AG04450 (cell line): Measurements from ENCODE around the gene IFNAR2. TPM values are rescaled to one million over a fixed set of nuclear protein-coding genes. Genes with fewer than 3 reads are reported as not detected.
"Not testable (repeated sequence)": the region's sequence is repeated elsewhere in the genome, so short reads cannot be mapped to it uniquely, and the experiment has no call there.

ENCODE experiments used
- CTCF ChIA-PET: fragments of 300-600, 350-600 bp; formaldehyde crosslinking; extraction: SDS; loops from one replicate; lab custom pipeline; 2022; ENCODE audit warnings: antibody characterized with exemption, inconsistent platforms; lab: Charles Lee
- POLR2A ChIA-PET: fragments of 350-600 bp; formaldehyde crosslinking; extraction: SDS; loops from one replicate; lab custom pipeline; 2021; ENCODE audit warnings: antibody characterized with exemption, inconsistent platforms; lab: Yijun Ruan, JAX
- DNase-seq: peaks from one replicate; pipeline ENCODE4 v3.0.0-alpha.2; 2011; ENCODE audit warnings: low read depth, low spot score
- H3K27ac ChIP-seq: one replicate; pipeline ENCODE4 v1.5.1; 2012; ENCODE audit warnings: low read depth, low read length, control low read depth
- H3K27me3 ChIP-seq: one replicate; pipeline ENCODE4 v1.6.0; 2012; ENCODE audit warnings: low read length; ENCODE audit not compliant: control insufficient read depth, insufficient read depth
- H3K4me3 ChIP-seq: 2 replicates; pipeline ENCODE4 v1.5.1; 2011; ENCODE audit warnings: mild to moderate bottlenecking, low read depth, low read length, control low read depth
- H3K9me3 ChIP-seq: 2 replicates; pipeline ENCODE4 v1.5.1; 2012; ENCODE audit warnings: low read length; ENCODE audit not compliant: control insufficient read depth, insufficient read depth
- polyA plus RNA-seq: library from polyadenylated mRNA; depleted of rRNA; stranded (reverse); fragments of >200 nt; gene quantifications from 2 replicates; pipeline ENCODE4 v1.2.3, GENCODE V29; 2011
- TF ChIP-seq, protein P1 (sequence below): IDR thresholded peaks from 2 replicates; pipeline ENCODE4 v1.5.1; 2011; ENCODE audit warnings: low read depth, low read length, control low read depth, inconsistent platforms

Gene IFNAR2
- polyA plus RNA-seq, 1 experiment, result 30.8 TPM

- POLR2A ChIA-PET, result no interaction called here
These were observed 10.7 kb downstream of the IFNAR2 start for GRCh38 chr21:33240404-33240803.

GRCh38 chr21:33241846-33242245, 12.1 kb downstream of the IFNAR2 start:
- no peak overlapping the region for H3K4me3 ChIP-seq
- no peaks in the 10 kb centered on the region for H3K27me3 ChIP-seq
- ChIA-PET CTCF (no interaction called here), POLR2A (no interaction called here)
- H3K9me3 ChIP-seq, result no peaks in the 10 kb centered on the region
- TF ChIP-seq, protein P1, sequence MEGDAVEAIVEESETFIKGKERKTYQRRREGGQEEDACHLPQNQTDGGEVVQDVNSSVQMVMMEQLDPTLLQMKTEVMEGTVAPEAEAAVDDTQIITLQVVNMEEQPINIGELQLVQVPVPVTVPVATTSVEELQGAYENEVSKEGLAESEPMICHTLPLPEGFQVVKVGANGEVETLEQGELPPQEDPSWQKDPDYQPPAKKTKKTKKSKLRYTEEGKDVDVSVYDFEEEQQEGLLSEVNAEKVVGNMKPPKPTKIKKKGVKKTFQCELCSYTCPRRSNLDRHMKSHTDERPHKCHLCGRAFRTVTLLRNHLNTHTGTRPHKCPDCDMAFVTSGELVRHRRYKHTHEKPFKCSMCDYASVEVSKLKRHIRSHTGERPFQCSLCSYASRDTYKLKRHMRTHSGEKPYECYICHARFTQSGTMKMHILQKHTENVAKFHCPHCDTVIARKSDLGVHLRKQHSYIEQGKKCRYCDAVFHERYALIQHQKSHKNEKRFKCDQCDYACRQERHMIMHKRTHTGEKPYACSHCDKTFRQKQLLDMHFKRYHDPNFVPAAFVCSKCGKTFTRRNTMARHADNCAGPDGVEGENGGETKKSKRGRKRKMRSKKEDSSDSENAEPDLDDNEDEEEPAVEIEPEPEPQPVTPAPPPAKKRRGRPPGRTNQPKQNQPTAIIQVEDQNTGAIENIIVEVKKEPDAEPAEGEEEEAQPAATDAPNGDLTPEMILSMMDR, result no peak
- H3K27ac ChIP-seq, result no peak overlapping the region
- DNase-seq, result no peak

More at GRCh38 chr21:33240404-33240803, 10.7 kb downstream of the IFNAR2 start:
- CTCF ChIA-PET, result no interaction called here
- TF ChIP-seq, protein P1, result no peak
- no peak for DNase-seq
- Histone ChIP-seq H3K27ac (no peak overlapping the region), H3K9me3 (no peaks in the 10 kb centered on the region), H3K27me3 (no peaks in the 10 kb centered on the region), H3K4me3 (no peak overlapping the region)

DNA sequence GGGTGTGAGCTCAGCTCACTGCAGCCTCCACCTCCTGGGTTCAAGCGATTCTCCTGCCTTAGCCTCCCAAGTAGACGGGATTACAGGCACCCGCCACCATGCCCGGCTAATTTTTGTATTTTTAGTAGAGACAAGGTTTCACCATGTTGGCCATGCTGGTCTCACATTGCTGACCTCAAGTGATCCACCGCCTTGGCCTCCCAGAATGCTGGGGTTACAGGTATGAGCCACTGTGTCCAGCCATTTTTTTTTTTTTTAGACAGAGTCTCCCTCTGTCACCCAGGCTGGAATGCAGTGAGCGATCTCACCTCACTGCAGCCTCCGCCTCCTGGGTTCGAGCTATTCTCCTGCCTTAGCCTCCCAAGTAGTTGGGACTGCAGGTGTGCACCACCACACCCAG, 13.1 kb downstream of the IFNAR2 start:
- CTCF ChIA-PET, POLR2A ChIA-PET, H3K9me3 ChIP-seq, H3K27me3 ChIP-seq, H3K4me3 ChIP-seq, H3K27ac ChIP-seq, DNase-seq: not testable (repeated sequence)

DNA sequence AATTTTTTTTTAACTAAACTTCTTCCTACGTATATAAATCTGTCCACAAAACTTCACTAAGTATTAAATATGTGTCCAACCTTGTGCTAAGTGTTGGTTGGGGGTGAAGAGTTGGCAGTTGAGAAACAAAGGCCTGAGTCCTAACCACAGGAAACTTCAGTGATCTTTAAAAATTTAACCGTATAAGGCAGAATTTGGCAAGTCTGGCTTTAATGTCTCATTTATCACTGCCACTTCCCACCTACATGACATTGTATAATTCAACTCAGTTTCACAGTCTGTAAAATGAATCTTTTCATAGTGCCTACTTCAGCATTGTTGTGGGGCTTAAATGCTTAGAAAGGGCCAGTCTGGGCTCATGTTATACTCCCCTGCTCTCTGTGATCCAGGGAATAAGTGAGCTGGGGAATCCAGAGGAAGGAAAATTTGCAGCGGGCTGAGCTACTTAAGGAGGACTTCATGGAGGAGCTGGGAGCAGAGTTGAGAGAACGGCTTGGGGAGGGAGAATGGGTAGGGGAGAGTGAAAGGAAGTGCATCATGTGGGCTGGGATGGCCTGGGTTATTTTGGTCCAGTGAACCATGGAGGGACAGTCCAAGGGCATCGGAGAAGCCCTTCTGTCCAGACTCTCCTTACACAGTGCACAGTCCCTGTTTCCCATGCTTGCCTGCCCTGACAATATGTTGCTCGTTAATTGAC, 14.5 kb downstream of the IFNAR2 start:
- TF ChIP-seq, protein P1, result no peak
- CTCF ChIA-PET, result interaction anchor here (0.6 kb wide), 1 partner anchor 131 kb away, joined by 3 read pairs; no protein-coding TSS in a partner anchor

DNA sequence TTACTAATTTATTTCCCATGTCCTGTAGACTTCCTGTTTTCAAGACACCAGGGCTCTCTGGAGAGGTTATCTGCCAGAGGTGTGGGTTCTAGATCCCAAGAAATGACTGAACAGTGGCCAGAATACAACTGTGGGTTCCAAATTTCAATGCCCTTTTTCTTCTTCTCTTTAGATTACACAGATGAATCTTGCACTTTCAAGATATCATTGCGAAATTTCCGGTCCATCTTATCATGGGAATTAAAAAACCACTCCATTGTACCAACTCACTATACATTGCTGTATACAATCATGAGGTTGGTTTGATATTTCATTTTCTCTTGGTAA, 15.0 kb downstream of the IFNAR2 start:
- DNase-seq, result no peak
- ChIA-PET POLR2A (no interaction called here), CTCF (interaction anchor here (0.6 kb wide), 1 partner anchor 130 kb away, joined by 3 read pairs; no protein-coding TSS in a partner anchor)
- TF ChIP-seq, protein P1, result no peak
- Histone ChIP-seq H3K27ac (no peak overlapping the region), H3K4me3 (no peak overlapping the region), H3K9me3 (no peaks in the 10 kb centered on the region), H3K27me3 (no peaks in the 10 kb centered on the region)

More for the DNA sequence above, 14.5 kb downstream of the IFNAR2 start:
- no peak for DNase-seq
- POLR2A ChIA-PET, result no interaction called here
- Histone ChIP-seq H3K27ac (no peak overlapping the region), H3K9me3 (no peaks in the 10 kb centered on the region), H3K27me3 (no peaks in the 10 kb centered on the region), H3K4me3 (no peak overlapping the region)
